ENCODE data around the gene LNP1.

Gene LNP1

GRCh38 chr3:100436951-100437350 is 35.6 kb downstream of the LNP1 start:
- no peak for ATAC-seq
- TF ChIP-seq POU6F1 (CRISPR knock-in tag; IDR thresholded peaks at IDR 0.05; ENCODE audit: borderline replicate concordance, low read depth) (no peak), ZNF8 (CRISPR knock-in tag; IDR thresholded peaks at IDR 0.05) (no peak), ZC3H10 (CRISPR knock-in tag; IDR thresholded peaks at IDR 0.05) (no peak)

- TF ChIP-seq OSR1 (CRISPR knock-in tag; IDR thresholded peaks at IDR 0.05) = no peak
- no peak for TF ChIP-seq TSHZ2 (CRISPR knock-in tag; IDR thresholded peaks at IDR 0.05)
- TF ChIP-seq ISL1 (CRISPR knock-in tag; IDR thresholded peaks at IDR 0.05) = no peak
- TF ChIP-seq ZNF8 (CRISPR knock-in tag; IDR thresholded peaks at IDR 0.05) = no peak
- no peak for TF ChIP-seq SNAI2 (CRISPR knock-in tag; IDR thresholded peaks at IDR 0.05)
- no peak for TF ChIP-seq GLIS3 (CRISPR knock-in tag; IDR thresholded peaks at IDR 0.05)
- TF ChIP-seq POU6F1 (CRISPR knock-in tag; IDR thresholded peaks at IDR 0.05; ENCODE audit: borderline replicate concordance, low read depth) = no peak
- TF ChIP-seq PATZ1 (CRISPR knock-in tag; IDR thresholded peaks at IDR 0.05; ENCODE audit: borderline replicate concordance) = no peak
- TF ChIP-seq ZFP30 (CRISPR knock-in tag; IDR thresholded peaks at IDR 0.05) = no peak
- TF ChIP-seq CSRNP3 (CRISPR knock-in tag; IDR thresholded peaks at IDR 0.05) = no peak
- TF ChIP-seq TCF4 (CRISPR knock-in tag; IDR thresholded peaks at IDR 0.05; ENCODE audit: borderline replicate concordance) = no peak
- TF ChIP-seq RARB (CRISPR knock-in tag; IDR thresholded peaks at IDR 0.05) = no peak
- TF ChIP-seq PPARA (CRISPR knock-in tag; IDR thresholded peaks at IDR 0.05; ENCODE audit: borderline replicate concordance) = no peak
- no peak for TF ChIP-seq ESRRG (CRISPR knock-in tag; IDR thresholded peaks at IDR 0.05)
- TF ChIP-seq ARNTL (CRISPR knock-in tag; IDR thresholded peaks at IDR 0.05; ENCODE audit: borderline replicate concordance, low read depth) = no peak
- no peak for TF ChIP-seq ZC3H10 (CRISPR knock-in tag; IDR thresholded peaks at IDR 0.05)
- TF ChIP-seq TOX (CRISPR knock-in tag; IDR thresholded peaks at IDR 0.05; ENCODE audit: borderline replicate concordance) = no peak
- no peak for TF ChIP-seq ZFP3 (CRISPR knock-in tag; IDR thresholded peaks at IDR 0.05)
- no peak for ATAC-seq
Measured at GRCh38 chr3:100437721-100438622, 36.6 kb downstream of the LNP1 start.

GRCh38 chr3:100438623-100438974 is 37.3 kb downstream of the LNP1 start:
- TF ChIP-seq PPARA (CRISPR knock-in tag; IDR thresholded peaks at IDR 0.05; ENCODE audit: borderline replicate concordance) (no peak), ZNF70 (CRISPR knock-in tag; IDR thresholded peaks at IDR 0.05) (no peak), CREB5 (CRISPR knock-in tag; IDR thresholded peaks at IDR 0.05; ENCODE audit: low read depth) (no peak), ZNF565 (CRISPR knock-in tag; conservative IDR thresholded peaks at IDR 0.05; ENCODE audit: low read depth) (no peak), CSRNP3 (CRISPR knock-in tag; IDR thresholded peaks at IDR 0.05) (no peak), BACH2 (CRISPR knock-in tag; IDR thresholded peaks at IDR 0.05; ENCODE audit: borderline replicate concordance) (no peak), ISL1 (CRISPR knock-in tag; IDR thresholded peaks at IDR 0.05) (no peak), CSDC2 (CRISPR knock-in tag; IDR thresholded peaks at IDR 0.05) (no peak), ZC3H10 (CRISPR knock-in tag; IDR thresholded peaks at IDR 0.05) (no peak), TCF4 (CRISPR knock-in tag; IDR thresholded peaks at IDR 0.05; ENCODE audit: borderline replicate concordance) (no peak), OSR1 (CRISPR knock-in tag; IDR thresholded peaks at IDR 0.05) (no peak), GLIS3 (CRISPR knock-in tag; IDR thresholded peaks at IDR 0.05) (no peak)
- ATAC-seq = no peak

Data from SK-N-SH treated with all-trans-retinoic acid at 6 μM for 48 hours (cell line).